GM21619 (cell line): ENCODE measurements around the gene CCND1.

ENCODE experiments used
- ATAC-seq: cut with Tn5 transposase; IDR thresholded peaks from one replicate; pipeline ENCODE4 v1.9.1; 2021; ENCODE audit not compliant: unreplicated experiment

The CCND1 gene

GRCh38 chr11:69640995-69641581, at the start of gene CCND1:
Gene CCND1 (plus strand): TSS chr11:69641156. CDS start chr11:69641314, 158 bp downstream.
- ATAC-seq, result no peak

DNA sequence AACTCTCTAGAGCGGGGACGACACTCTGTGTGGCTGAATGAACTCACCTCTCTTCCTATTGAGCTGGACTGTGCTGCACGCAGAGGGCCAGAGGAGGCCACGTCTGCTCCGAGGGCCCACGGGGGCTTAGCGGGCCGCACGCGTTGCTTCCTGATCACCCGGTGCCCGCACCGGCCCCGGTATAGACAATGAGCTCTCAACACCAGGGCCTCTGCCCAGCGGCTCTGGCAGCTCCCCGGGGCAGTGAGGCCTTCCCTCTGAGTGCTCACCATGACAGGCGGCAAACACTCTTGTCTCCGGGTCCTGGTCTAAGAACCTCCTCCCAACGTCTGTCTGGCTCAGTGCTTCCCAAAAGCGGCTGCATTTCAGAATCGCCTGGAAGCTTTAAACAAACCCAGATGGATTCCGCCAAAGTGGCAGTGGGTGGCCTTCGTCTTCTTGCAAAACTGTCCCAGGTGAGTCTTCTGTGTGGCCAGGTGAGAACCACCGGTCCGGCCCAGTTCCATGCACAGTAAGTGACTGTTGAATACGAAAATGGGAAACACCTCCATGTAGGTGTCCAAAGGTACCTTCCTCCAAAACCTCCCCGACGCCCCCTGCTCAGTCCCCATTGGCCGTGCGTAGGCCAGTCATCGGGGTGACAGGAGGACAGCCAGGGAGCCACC, 47.8 kb upstream of the CCND1 start:
- ATAC-seq, result no peak

GRCh38 chr11:69593851-69594250, 47.1 kb upstream of the CCND1 start:
- no peak for ATAC-seq

DNA sequence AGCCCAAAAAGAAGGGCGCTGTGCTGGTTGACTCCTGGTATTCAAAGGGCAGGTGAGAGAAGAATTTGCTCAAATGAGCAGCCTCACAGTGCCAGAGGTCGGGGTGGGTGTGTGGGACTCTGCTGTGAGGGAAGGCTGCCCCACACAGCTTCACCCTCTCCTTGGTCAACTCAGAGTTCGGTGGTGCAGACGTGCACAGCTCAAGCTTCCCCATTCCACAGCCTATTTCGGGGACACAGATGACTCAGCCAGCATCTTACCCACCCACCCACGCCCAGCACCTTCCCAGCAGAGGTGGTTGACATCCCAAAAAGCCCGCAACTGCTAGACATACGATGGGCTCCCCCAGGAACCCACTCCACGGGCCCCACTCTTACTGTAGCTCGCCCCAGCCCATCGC, 46.5 kb upstream of the CCND1 start:
- ATAC-seq, result no peak

DNA sequence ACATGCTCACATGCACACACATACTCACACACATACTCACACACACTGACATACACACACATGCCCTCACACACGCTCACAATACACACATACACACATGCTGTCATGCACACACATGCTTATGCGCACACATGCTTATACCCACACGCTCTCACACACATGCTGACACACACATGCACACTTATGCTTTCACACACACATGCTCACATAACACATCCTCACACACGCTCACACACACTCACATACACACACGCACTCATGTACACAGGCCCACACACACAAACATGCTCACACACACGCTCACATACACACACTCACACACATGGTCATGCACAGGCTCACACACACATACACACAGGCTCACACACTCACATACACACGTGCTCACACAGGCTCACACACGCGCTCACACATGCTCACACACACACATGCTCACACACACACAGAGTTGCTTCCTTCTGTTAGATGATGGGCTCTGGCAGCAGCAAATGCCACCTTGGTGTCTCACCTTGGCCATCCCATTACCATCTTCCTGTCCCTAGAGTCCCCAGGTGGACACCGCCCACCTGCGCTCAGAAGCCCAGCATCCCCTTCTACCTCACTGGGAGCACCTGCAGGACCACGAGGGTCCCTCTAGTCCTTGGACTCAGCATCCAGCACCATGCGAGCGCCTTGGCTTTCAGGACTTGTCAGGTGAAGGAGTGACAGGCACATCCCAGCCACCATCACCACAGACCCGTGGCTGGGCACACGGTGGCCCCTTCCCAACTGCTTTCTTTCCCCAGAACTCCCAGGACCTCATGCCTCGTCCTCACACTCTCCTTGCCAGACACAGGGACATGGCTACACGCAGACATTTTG, 44.9 kb upstream of the CCND1 start:
- ATAC-seq, result no peak

- no peak for ATAC-seq
These were observed 42.8 kb upstream of the CCND1 start for GRCh38 chr11:69598147-69598546.

- no peak for ATAC-seq
These were observed 41.5 kb upstream of the CCND1 start for GRCh38 chr11:69599502-69599901.

DNA sequence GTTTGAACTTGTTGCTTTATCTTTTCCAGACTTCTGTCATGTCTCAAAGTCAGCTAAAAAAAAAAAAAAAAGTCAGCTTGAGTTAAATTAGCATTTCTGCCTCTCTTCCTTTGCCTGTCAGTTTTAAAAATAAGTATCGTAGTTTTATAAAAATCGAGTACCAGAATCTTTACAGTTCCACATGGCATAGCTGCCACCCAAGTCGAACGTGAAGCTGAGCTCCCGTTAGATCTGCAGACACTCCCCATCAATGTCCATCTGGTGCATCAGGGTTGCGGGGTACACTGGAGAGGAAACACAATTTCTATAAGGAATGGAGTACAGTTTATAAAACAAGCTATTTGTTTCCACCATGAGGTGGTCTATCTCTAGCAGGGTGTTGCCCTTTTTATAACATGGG, 41.0 kb upstream of the CCND1 start:
- no peak for ATAC-seq

GRCh38 chr11:69601011-69601975, 39.7 kb upstream of the CCND1 start:
- ATAC-seq, result no peak

- no peak for ATAC-seq
These were observed 37.7 kb upstream of the CCND1 start for GRCh38 chr11:69603111-69603836.

- ATAC-seq, result no peak
These were observed 36.9 kb upstream of the CCND1 start for GRCh38 chr11:69604055-69604454.

GRCh38 chr11:69605737-69606526, 35.0 kb upstream of the CCND1 start:
- ATAC-seq, result no peak

DNA sequence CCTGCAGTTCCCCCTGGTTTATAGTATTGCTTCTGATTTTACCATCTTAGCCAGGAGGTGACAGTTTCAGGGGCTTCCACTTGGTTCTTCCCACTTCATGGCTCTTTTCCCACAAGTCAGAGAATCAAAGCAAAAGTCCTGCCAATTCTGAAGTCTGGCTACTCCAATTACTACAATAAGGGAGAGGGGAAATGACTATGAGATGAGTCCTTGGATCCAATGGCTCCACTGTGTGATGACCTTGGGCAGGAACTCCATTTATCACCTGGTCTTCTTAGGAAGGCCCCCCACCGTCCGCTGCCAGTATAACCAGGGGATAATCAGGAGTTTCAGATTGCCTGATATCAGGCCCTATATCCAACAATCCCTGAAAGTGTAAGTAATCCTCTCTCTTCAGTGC, 31.6 kb upstream of the CCND1 start:
- ATAC-seq, result no peak

DNA sequence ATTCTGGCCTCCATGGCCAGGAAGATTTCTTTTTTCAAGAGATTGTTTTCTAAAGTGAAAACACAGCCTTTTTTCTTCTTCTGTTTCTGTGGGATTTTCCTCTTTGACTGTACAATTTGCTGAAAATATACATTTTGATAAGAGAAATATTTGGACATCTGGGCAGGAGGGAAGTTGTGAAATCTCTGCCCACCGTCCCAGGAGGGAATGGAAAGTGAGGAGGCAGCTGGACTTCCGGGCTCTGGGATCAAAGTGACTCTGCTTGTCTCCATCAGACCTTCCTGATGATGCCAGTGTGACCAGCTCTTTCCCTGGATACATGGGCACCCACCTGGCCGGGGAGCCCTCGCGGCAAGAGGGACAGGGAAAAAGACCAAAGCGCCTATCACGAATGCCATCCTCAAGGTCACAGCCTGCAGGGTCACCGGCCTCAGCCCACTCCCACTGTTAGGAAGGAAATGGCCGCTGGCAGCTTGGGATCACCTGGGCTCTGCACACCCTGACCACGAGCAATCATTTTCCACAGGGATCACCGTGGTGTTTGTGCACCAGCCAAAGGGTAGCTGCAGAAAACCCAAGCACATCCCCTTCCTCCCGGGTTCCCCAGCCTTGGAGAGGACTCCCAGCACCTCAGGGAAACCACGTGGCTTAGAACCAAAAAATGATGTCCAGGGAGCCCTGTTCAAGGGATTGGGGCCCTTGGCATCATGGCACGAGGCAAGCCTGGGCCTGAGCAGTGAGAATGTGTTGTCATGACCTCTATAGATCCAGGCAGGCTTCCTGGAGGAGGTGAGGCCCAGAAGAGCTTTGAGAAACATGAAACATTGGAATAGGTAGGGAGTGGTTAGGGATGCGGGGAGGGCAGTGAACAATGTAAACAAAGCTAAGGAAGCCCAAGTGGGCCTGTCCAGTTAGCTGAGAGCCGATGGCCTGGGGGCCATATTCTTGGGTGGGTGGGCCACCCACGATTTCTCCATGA, 29.1 kb upstream of the CCND1 start:
- no peak for ATAC-seq

DNA sequence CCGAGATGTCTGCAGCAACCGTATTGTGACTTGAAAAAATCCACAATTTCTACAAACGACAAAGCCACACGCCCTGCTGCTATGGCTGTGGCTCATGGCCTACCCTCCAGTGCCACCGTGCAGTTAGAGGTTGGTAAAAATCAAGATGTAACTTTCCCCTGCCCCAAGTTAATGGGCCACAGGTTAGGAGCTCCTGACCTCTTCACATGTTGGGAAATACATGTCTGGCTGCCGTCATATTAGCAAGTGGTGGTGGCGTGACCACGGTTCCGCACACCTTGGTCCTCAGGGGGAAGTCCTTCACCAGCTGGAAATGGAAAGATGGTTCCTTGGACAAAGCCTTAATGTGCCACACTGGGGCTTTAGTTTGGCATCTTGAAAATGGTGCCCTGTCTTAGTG, 27.4 kb upstream of the CCND1 start:
- no peak for ATAC-seq

- ATAC-seq, result no peak
These were observed 26.9 kb upstream of the CCND1 start for GRCh38 chr11:69614085-69614484.

DNA sequence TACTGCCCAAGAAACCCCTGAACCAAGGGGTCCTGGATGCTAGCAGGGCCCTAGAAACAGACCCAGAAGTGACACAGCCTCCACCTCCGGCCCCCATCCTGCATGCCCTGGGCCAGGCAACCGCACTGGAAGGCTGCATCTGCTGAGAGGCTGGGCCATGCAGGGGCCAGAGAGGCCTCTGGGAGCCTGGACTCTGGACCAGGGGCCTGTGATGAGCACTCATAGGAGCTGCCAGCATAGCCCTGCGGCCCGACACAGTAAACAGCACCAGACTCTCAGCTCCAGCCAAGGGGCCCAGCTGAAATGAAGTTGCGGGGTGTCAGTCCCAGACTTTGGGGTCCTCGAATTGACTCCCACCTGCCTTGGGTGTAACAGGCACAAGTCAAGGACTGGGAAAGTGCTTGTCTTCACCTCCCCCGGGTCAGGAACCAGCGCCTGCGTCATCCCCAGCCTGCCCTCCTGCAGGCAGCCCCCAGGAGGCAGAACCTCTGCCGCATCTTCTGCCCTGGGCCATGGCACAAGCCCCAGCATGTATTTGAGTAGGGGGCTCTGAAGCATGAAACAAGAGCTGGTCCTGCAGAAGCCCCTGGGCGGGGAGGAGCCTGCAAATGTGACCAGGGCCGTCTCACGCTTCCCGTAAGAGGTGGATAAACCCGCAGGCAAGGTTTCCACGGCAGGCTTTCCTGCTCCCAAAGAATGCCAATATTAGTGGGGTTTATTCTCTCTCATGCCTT, 25.2 kb upstream of the CCND1 start:
- no peak for ATAC-seq

DNA sequence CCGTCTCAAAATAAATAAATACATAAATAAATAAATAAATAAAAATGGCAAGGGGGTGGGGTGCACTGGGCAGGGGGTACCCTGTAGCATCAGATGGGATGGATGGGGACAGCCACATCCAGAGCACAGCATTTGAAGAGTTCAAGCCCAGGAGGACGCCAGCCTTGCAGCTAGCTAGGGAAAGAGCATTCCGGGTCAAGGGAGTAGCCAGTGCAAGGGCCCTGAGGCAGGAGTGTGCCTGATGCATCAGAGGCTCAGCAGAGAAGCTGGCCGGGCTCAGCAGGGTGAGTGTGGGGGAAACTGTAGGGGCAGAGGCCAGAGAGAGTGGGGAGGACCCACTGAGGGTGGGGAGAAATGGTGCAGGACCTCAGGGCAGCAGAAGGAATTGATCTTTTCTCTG, 23.7 kb upstream of the CCND1 start:
- ATAC-seq, result no peak
